GM21576 (cell line): ENCODE results near the gene MYPN.

Experiments used
- ATAC-seq: cut with Tn5 transposase; IDR thresholded peaks from one replicate; pipeline ENCODE4 v1.9.1; 2021; ENCODE audit warnings: mild to moderate bottlenecking, moderate library complexity; ENCODE audit not compliant: unreplicated experiment

The MYPN gene

DNA sequence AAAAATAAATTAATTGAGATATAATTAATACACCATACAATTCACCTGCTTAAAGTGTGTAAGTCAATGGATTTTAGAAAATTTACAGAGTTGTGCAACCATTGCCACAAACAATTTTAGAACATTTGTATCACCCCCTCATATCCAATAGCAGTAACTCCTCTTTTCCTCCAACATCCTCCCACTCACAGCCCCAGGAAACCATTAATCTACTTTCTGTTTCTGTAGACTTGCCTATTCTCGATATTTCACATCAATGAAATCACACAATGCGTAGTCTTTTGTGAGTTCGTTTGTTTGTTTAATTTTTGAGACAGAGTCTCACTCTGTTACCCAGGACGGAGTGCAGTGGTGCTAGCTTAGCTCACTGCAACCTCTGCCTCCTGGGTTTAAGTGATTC, 20.5 kb upstream of the MYPN start:
- ATAC-seq = peak; percentile 66

DNA sequence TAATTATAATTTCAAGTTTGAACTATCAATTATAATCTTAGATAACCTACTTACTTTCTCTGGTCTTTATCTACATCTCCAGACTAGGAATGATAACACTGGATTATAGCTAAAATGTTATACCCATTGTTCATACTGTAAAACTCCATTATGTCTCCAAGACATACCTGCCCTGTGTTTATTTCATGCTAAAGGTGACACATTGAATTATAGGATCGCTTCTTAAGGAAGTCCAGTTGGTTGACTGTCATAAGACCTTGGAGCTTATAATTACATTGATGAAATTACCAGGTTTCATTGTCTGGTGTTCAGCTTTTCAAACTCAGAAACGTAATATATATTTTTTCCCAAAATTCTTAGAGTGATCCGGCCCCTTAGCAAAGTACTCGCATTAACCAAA, 18.7 kb upstream of the MYPN start:
- no peak for ATAC-seq

DNA sequence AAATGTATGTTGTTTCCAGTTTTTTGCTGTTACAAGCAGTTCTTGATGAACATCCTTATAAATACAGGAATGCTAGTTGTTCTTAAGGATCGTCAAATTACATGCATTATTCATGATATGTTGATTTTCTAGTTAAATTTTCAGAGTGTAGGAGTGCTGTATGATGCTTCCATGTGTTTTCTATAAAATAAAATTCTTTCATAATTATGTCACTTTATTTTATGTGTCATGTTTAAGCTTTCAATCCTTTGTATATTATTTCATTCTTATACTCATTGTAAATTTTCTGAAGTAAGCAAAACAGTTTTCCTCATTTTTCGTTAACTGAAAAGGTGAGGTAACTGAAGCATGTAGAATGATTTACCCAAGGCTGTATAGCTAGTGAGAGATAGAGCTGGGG, 16.8 kb upstream of the MYPN start:
- ATAC-seq = no peak

DNA sequence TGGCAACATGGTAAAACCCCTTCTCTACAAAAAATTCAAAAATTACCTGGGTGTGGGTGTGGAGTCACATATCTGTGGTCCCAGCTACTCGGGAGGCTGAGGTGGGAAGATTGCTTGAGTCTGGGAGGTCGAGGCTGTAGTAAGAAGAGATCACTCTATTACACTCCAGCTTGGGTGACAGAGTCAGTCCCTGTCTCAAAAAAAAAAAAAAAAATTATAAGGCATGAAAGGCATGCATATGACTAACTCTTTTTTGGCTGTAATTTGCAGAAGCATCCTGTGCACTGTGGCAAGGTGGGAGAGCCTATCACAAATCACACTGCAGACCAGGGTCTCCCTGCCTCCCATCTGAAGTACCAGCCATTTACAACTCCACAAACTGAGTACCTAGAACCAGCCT, 14.1 kb upstream of the MYPN start:
- no peak for ATAC-seq

DNA sequence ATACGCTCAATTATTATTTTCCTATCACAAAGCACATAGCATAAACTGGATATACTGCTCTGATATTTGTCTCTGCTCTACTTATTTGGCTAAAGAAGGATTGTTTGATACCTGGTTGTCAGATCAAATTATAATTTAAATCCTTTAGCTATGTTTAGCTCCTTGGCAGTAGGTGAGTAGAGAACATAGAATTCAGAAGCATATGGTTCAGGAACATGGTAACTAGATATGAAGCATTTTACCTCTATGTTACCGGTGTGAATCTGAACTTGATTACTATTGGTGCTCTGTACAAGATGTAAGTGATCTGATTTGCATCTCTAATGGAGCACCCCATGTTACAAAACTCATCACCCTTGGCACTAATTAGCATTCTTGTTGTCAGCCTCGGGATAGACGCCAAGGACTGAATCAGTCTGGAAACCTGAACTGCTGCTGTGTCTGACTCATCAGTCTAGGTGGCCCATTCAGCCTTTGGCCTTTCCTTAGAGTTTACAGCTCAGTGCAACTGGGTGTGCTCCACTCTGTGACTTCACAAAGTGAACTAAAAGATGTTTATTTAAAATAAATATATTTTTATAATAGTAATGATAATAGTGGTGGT, 12.3 kb upstream of the MYPN start:
- no peak for ATAC-seq

DNA sequence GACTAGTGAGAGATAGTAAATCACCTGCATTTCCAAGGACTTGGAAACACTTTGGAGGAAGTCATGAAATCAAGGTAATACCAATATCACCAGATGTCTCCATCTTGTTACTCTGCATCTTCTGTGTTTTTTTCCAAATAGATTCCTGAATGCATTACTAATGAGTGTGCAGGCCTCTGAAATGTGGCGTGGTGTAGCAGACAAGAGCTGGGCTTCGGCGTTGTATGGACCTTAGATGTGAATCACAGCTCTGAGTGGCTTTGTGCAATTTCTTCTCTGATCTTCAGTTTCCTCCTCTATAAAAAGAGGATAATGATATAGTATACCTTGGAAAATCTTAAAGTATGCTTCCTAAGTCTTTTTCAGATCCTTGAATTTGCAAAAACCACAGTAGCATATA, 9.6 kb upstream of the MYPN start:
- no peak for ATAC-seq

DNA sequence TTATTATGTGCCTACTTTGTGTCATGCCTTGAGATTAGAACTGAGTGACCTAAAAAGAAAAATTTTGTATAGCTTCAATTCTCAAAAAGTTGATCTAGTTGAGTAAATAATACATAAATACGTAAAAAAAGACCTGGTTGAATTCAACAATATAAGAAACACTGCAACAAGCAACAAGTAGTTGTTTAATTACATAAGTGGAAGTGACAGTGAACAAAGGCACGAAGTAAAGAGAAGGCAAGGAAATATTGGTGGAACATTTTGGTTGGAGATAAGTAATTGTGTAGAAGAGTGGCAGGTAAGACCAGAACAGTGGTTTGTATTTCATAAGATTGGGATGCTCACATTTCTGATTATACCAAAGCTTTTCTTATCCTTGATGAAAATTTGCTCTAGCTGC, 8.2 kb upstream of the MYPN start:
- no peak for ATAC-seq

DNA sequence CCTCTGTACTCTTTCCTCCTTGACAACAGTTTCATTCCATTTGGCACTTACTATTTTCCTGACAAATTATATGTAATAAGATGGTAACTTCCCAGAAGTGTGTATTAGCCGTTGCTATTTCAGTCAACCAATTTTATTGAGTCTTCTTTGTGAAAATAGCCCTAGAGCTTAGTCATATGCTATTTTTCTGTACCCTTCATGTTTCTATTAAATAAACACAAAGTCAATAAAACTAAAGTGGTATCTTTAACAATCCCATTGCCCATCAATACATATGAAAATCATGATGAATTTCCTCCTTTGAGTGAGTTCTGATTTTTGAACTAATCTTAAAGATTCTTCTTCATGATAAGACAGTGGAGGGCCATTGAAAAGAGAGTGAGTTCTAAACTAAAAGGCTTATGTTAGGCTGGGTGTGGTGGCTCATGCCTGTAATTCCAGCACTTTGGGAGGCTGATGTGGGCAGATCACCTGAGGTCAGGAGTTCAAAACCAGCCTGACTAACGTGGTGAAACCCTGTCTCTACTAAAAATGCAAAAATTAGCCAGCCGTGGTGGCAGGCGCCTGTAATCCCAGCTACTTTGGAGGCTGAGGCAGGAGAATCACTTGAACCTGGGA, 5.9 kb upstream of the MYPN start:
- ATAC-seq = no peak

DNA sequence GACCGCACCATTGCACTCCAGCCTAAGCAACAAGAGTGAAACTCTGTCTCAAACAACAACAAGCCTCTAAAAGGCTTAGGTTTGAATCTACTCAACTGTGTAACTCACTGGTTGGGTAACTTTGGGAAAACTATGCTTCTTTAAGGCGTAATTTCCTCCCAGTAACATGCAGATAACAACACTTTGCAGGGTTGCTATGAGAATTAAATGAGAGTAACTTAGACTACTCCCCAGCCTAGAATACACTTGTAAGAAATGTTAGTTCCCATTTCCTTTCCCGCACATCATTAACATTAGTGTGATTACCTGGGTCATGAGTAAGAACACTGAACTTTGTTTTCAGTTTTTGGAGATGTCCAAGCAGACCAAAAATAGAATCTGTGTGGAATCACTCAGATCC, 5.4 kb upstream of the MYPN start:
- no peak for ATAC-seq

DNA sequence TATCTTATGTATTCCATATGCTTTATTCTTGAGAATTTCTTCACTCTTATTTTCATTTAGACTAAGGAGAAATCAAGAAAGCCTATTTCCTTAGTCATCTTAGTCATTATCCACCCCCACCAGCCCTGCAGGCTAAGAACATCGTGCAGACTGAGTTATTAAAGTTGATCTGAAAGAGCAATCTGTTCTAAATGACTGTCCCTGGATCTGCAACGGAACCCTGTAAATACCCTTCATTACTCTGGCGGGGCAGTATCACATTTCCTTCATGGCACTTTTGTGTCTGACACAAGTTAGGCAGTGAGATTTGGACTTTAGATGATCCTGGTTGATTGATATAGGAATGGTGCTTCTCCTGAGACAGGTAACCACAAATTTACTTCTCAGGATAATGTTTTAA, 3.5 kb upstream of the MYPN start:
- ATAC-seq = no peak

DNA sequence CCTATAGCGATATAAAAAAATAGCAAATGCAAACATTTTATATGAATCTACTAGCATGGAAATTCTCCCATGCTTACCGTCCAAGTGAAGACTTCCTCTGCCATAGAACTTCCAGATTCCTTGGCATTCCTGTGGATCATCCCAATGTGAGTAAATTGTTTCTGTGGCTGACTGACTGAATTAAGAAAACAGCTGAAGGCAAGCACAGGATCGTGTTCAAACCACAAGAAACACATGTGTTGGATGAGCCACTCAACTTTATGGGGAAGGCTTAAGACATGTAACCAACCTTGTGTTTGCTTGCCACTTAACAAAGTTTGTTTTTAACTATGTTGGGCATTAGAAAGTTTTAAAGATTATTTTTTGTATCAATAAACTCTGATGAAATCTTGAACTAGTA, 2.6 kb upstream of the MYPN start:
- ATAC-seq = no peak

DNA sequence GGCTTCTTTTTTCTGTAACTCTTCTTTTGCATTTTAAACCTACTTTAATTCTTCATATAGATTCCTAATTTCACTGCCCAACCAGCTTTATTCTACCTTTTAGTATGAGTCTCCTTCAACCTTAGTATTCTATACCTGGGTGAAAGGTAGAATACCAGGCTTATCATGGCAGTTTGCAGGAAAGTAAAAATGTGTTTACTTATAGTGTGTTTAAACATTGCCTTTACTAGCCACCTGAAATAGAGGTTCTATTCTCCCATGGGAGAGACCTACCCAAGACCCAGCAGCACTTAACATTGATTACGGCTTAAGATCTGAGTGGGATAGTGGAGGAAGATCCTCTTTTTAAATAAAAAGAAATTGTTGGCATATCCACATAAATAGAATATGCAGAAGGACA, 1.6 kb upstream of the MYPN start:
- no peak for ATAC-seq

DNA sequence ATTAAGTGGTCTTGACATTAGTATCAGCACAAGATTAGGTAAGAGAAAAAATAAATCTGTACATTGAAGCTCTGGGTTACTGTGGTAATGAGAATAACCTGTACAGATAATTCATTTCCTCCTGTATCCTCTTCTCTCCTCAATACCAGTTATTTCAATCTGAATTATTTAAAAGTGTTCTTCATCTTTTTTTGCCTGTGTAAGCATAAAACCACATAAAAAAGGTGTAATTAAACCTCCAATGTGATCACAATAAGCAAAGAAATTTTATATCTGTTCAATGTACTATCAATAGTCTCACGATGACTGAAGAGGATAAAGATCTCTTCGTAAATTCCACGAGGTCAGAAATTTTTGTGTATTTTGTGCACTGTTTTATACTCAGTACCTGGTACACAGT, 1.2 kb upstream of the MYPN start:
- ATAC-seq = no peak

DNA sequence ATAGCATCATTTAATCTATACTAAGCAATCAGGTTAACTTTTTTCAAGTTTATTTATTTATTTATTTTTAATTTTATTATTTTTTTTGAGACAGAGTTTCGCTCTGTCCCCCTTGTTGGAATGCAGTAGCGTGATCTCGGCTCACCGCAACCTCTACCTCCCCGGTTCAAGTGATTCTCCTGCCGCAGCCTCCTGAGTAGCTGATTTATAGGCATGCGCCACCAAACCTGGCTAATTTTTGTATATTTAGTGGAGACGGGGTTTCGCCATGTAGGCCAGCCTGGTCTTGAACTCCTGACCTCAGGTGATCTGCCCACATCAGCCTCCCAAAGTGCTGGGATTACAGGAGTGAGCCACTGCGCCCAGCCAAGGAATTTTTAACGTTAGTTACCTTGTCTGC, 635 bp upstream of the MYPN start:
- ATAC-seq = no peak

DNA sequence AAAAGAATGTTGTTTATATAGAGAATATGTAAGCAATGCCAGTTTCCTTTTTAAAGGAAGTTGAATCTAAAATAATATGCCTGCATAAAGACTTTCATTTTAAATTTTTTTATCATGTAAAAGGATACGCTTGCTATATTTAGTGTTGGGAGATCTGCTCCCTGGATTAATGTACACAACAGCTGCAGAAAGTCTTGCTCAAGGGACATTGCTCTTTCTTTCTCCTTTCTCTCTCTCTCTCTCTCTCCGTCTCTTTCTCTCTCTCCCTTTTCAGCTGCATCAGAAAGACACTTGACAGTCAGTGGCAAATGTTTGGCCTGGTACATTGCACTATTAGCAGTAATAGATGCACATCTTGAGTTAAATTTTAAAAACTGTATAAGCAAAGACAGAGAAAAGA, 739 bp downstream of the MYPN start:
- ATAC-seq = no peak

DNA sequence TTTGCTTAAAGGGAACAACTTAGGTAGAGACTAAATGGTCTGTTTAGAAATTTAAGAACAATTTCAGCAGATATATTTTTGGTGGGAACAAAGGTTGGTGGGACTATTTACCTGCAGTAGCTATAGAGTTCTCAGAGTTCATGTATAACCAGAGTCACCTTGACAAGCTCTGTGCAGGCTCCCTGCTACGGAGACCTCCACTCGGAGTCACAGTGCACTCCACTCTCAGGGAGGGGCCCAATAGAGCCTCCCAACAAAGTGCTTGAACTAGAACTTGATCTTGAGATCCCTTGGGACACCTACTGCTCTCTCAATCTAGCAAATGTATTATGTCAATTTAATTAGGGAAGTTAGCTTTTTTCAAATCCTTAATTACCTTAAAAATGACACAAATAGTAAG, 2.3 kb downstream of the MYPN start:
- no peak for ATAC-seq

DNA sequence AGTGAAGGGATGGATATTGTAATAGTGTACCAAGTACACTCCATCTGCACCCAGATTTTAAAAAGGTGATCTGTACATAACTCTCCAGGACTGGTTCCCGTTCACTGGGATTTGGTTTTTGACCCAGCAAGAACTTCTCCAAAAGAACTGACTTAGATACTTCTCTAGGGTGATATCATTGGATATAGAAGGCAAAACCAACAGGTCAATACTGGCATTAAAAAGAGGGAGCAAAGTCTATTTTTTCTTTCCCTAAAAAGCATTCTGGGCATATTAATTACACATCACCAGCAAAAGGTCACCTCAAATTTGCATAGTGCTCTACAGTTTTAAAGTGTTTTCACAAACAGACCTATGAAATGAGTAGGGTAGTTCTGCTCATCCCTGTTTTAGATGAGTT, 3.5 kb downstream of the MYPN start:
- ATAC-seq = no peak

DNA sequence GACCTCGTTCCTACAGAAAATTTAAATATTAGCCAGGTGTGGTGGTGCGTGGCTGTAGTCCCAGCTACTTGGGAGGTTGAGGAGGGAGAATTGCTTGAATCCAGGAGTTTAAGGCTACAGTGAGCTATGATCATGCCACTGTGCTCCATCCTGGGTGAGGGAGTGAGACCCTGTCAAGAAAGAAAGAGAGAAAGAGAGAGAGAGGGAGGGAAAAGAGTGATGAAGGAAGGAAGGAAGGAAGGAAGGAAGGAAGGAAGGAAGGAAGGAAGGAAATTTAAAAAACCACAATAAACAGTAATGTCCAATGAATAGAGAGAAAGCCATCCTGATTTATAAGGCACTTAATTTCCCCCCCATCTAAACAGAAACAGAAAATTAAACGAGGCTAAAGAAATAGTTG, 9.4 kb downstream of the MYPN start:
- no peak for ATAC-seq

DNA sequence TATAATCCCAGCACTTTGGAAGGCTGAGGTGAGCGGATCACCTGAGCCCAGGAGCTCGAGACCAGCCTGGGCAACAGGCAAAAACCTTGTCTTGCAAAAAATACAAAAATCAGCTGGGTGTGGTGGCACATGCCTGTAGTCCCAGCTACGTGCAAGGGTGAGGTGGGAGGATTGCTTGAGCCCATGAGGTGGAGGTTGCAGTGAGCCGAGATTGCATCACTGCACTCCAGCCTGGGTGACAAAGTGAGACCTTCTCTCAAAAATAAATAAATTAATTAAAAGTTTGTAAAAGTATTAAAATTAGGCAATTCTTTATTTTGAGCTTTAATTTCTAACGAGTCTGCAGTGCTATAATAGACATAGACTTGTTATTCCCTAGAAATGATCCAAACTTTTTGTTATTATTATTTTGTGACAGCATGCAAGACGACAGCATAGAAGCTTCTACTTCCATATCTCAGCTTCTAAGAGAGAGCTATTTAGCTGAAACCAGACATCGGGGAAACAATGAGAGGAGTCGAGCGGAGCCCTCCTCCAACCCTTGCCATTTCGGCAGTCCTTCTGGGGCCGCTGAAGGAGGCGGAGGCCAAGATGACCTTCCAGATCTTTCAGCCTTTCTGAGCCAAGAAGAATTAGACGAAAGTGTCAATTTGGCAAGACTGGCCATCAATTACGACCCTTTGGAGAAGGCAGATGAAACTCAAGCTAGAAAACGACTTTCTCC, 11.9 kb downstream of the MYPN start:
- ATAC-seq = no peak

DNA sequence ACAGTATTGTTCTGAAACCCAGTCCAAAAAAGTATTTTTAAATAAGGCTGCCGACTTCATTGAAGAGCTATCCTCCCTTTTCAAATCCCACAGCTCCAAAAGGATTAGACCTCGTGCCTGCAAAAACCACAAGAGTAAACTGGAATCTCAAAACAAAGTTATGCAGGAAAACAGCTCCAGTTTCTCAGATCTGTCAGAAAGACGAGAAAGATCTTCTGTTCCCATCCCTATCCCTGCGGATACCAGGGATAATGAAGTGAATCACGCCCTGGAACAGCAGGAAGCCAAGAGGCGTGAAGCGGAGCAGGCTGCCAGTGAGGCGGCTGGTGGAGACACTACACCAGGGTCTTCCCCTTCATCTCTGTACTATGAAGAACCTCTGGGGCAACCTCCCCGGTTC, 12.6 kb downstream of the MYPN start:
- ATAC-seq = no peak

DNA sequence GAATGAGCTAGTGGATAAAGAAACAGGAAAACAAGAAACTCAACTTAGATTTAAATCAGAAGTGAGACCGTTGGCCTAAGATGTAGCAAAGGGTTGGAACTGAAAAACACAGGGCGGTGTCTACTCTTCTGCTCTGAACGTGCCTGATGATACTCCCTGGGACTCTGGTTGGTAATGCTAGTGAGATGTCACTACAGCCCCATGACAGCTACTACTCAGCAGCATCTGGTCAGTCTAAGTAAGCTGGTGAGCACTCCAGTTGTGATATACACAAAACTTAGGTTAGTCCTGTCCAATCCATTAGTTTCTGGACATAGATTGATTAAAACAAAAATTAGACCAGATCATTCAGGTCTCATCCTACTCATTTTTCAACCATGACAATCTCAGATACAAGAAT, 15.4 kb downstream of the MYPN start:
- ATAC-seq = no peak

DNA sequence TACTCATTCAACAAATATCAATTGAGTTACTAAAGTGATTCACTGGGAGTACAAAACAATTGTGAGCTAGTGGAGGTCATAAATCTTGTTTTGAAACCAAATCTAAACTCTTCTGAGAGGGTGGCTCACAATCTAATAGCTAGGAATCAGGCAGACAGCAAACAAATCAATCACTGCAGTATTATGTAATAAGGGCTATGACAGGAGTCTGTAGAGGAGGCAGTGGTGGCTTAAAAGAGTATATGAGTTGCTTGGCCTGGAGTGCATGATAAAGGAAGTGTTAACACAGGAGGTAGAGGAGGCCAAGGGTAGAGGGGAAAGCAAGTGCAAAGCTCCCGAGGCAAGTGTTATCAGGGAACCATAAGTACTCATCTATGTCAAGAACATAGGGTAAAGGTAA, 16.5 kb downstream of the MYPN start:
- no peak for ATAC-seq

DNA sequence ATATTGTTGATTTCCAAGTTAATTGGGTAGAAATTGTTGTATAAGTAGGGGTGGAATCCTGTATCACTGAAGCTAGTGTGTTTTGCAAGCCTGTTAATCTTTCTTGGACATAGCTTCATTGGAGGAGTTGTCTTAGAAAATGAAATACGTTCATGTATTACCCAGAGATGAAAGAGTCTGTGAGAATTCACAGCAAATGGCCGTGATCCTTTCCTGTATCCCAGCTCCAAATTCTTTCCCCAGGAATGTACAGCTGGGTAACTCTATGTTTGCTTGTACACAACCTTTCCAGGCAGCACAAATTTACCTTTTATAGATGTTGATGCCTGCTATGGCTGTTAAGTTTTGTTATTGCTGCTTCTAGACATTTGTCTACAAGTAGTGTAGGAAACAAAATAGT, 18.7 kb downstream of the MYPN start:
- no peak for ATAC-seq
